HG02840 (cell line): ENCODE data around the gene SLC6A3.
"Not testable (repeated sequence)": the region's sequence is repeated elsewhere in the genome, so short reads cannot be mapped to it uniquely, and the experiment has no call there.

Source experiments
- ATAC-seq: cut with Tn5 transposase; IDR thresholded peaks from one replicate; pipeline ENCODE4 v1.9.1; 2021; ENCODE audit warnings: mild to moderate bottlenecking, moderate library complexity, moderate number of reproducible peaks; ENCODE audit not compliant: unreplicated experiment, low FRiP score

Gene SLC6A3

DNA sequence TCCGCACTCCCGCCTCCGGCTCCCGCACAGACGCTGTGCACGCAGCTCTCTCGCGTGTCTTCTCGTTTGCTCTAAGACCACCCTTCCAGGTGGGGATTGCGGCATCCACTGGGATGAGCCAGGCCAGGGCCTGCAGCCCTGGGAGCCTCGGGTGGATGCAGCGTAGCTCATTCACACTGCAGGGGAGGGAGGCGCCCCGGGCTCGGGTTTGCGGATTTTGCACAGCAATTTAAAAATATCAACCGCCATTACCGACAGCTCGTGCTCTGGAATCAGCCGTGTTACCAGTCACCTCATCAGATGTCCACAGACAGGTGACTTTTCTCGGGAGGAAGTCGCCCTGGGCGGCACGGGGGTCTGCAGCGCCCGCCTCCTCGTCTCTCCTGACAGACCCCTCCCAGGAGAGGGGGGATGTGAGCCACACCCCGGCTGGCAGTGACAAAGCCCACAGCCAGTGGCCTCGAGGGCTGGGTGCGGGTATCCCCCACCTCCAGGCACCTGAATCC, 20.8 kb upstream of the SLC6A3 start:
- ATAC-seq: no peak

DNA sequence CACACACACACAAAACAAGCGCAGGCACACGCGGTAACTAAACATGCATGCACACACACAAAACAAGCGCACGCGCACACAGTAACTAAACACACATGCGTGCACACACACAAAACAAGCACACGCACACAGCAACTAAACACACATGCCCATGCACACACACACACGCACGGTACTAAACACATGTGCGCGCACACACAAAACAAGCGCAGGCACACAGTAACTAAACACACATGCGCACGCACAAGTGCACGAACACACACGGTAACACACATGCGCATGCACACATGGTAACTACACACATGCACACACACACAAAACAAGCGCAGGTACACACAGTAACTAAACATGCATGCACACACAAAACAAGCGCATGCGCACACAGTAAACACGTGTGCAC, 19.9 kb upstream of the SLC6A3 start:
- ATAC-seq: no peak

DNA sequence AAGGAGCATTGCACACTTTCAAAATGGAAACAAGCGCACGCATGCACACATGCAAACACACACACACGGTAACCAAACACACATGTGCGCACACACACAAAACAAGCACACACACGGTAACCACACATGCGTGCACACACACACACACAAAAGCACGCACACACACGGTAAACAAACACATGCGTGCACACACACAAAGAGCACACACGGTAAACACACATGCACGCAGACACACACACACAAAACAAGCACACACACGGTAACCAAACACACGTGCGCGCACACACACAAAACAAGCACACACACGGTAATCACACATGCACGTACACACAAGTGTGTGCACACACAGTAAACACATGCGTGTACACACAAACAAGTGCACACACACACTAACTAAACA, 19.3 kb upstream of the SLC6A3 start:
- no peak for ATAC-seq

DNA sequence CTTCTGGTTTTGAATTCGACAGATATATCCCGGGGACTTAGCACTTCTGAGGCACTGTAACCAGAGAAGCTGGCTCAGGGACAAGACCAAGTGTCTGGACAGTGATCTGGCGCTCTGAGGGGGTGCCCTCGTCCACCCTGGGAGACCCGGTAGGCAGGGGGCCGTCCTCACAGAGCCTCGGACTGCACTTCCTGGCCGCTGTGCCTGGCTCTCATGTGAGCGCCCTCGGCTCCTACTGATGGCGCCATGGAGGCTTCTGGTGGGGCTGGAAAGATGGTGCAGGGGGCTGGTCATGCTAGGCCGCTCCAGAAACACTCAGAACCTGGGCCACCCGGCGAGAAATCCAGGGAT, 18.8 kb upstream of the SLC6A3 start:
- no peak for ATAC-seq

DNA sequence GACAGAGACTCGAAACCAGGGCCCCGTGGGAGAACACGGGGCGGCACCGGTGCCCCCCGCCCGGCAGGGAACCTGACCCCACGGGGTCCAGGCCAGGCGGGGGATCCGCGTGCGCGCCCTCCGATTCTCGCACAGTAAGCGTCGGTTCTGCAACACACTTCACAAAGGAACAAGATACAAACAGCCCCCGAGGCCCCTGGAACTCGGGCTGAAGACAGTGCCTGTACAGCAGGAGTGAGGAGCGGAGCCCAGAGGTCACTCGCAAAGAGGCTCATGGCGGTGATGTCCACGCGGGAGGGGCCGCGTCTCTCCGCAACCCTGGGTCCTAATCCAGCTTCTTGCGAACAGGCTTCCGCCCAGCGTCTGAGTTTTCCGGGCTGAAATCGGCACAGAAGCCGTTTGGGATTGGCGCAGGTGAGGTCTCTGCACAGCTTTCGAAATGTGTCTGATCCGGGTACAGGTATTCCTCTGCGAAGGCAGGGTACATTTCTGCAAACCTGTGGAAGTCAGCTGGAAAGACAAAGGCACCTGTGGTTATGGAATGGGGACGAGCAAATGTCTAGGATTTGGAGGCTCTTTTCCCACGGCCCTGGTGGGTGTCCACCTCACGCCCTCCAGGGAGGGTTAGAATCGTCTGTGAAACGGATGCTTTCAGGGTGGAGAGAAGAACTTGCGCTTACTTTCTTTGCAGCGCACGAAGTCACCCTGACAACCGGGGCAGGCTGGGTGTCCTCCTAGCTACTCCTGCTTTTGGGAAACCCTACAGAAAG, 18.3 kb upstream of the SLC6A3 start:
- ATAC-seq: no peak

DNA sequence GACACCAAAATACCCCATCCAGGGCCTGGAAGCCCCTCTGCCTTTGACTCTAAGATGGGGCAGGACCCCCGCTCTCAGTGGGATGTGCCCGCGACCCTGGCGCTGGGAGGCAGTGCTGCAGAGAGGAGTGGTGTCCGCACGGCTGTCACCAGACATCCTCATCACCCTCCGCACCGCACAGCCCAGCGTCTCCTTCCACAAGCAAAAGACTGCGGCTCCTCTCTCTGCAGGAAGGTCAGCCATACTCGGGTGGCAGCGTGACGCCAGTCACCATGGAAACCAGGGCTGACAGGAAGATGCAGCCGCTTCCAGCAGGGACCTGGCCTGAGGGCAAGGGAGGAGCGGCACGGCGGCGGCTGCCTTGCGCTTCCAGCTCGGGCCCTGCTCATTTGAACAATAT, 17.1 kb upstream of the SLC6A3 start:
- ATAC-seq: no peak

DNA sequence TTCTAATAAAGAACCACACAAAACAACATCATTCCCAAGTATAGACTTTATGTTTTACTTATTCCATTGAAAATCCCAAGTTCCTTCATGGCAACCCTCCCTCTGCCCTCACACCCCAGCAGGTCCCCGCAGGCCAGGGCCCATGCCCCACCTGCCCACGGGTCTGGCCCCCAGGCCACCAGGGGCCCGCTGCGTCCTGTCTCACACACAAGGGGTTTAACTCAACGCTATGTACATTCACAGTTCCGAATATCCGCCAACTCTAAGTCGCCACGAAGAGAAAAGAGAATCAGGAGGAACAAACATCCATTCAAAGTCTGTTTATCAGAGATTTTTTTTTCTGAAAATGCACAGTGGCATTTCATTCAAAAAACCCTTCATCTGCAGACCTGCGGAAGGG, 16.2 kb upstream of the SLC6A3 start:
- ATAC-seq: no peak

GRCh38 chr5:1460054-1460682, 14.9 kb upstream of the SLC6A3 start:
- no peak for ATAC-seq

GRCh38 chr5:1459435-1459834, 14.2 kb upstream of the SLC6A3 start:
- not testable (repeated sequence) for ATAC-seq

DNA sequence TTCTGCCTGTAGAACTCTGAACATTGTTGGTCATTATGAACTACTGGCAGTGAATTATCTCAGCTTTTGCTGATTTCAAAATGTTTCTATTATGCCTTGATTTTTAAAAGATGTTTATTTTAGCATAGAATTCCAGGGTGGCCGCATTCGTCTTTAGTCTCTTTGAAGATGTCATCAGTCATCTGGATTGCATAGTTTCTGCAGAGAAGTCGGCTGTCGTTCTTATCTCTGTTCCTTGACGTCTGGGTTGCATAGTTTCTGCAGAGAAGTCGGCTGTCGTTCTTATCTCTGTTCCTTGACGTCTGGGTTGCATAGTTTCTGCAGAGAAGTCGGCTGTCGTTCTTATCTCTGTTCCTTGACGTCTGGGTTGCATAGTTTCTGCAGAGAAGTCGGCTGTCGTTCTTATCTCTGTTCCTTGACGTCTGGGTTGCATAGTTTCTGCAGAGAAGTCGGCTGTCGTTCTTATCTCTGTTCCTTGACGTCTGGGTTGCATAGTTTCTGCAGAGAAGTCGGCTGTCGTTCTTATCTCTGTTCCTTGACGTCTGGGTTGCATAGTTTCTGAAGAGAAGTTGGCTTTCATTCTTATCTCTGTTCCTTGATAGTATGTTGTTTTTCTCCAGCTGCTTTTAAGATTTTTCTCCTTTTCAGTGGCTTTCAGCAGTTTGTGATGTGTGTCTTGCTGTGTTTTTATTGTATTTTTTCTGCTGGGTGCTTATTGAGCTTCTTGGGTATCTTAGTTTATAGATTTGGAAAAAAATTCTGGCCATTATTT, 11.1 kb upstream of the SLC6A3 start:
- ATAC-seq: not testable (repeated sequence)

DNA sequence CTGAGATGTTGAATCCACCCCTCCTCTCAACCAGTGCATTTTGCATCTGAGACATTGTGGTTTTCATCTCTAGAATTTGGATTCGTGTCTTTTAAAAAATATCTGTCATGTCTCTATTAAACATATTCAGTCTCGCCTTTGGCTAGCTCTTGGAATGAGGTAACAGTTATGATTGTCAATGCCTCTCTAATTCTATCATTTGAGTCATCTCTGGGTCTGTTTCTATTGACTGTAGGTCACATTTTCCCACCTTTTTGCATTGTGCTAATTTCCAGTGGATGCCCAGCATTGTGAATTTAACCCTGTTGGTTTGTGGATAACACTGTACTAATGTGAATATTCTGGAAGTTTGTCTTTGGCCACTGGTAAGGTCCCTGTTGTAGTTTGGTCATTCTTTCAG, 8.4 kb upstream of the SLC6A3 start:
- ATAC-seq: no peak

GRCh38 chr5:1449081-1449630, 3.9 kb upstream of the SLC6A3 start:
- no peak for ATAC-seq

GRCh38 chr5:1448511-1449011, 3.3 kb upstream of the SLC6A3 start:
- ATAC-seq: no peak

GRCh38 chr5:1447671-1448361, 2.6 kb upstream of the SLC6A3 start:
- ATAC-seq: no peak

DNA sequence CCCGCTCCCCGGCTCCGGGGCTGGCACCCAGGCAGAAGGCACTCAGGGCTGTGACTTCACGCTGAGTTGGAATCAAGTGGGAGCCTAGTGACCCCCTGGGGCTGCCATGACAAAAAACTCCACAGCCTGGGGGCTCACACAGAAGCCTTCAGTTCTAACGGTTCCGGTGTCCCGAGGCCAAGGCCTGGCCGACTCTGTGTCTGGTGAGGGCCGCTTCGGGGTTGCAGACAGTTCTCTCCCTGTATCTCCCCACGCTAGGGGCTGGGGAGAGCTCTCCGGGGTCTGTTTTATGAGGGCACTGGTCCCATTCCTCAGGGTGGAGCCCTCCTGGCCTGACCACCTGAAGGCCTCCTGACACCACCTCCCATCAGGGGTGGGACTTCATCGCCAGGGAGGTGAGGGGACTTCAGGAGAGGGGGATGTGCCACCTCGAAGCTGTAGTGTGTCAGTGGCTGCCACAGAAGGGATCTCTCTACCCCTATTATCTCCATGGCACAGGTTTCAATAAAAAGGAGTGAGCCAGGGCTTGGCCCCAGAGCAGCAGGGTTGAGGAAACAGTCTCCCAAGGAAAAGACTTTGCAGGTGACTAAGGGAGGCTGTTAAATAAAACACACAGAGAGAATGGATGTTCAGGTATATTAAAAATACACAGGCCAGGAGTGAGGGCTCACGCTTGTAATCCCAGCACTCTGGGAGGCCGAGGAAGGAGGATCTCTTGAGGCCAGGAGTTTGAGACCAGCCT, 1.5 kb upstream of the SLC6A3 start:
- ATAC-seq: no peak

- no peak for ATAC-seq
Measured at GRCh38 chr5:1445689-1446601, 705 bp upstream of the SLC6A3 start.

GRCh38 chr5:1444361-1445189, 665 bp downstream of the SLC6A3 start:
- ATAC-seq: no peak

DNA sequence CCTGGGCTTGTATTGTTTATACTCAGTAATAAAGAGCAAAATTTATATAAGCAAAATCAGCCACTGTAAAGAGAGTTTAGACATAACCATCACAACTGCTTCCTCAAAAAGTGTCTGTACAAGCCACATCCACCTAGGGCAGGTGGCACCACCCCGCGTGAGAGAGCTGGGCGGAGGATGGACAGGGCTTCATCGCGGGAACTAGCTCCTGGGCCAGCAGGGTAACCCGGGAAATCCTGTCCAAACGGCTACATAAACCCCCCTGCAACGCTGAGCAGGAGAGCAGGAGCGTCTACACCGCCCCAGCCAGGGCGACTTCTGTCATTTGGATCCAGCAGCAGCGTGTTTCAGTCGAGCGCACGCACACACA, 1.3 kb downstream of the SLC6A3 start:
- no peak for ATAC-seq
